KBM-7 (cell line): ENCODE results near the gene RNF5.

Source experiments
- DNase-seq: peaks from one replicate; pipeline ENCODE4 v3.0.0-alpha.2; 2015
- in situ Hi-C: fragments of 300-500 bp; cut with MboI; formaldehyde crosslinking; loops from 2 replicates; pipeline ENCODE4 v1.14.3; 2020; ENCODE audit warnings: low sequenced_read_pairs, low pct_unique_long_range_greater_than_20kb, mixed read lengths

The RNF5 gene

GRCh38 chr6:32222333-32223230, 44.4 kb downstream of the RNF5 start:
- in situ Hi-C loops: no loop called here

GRCh38 chr6:32223258-32224235, 45.3 kb downstream of the RNF5 start, which contains the start of gene NOTCH4:
Gene NOTCH4 (minus strand): TSS chr6:32224067. CDS start chr6:32223928, 139 bp downstream.
- in situ Hi-C loops: no loop called here
- no peak for DNase-seq

More at GRCh38 chr6:32222333-32223230, 44.4 kb downstream of the RNF5 start:
- DNase-seq: no peak

GRCh38 chr6:32224696-32225095, 46.5 kb downstream of the RNF5 start:
- DNase-seq: no peak
- in situ Hi-C loops: no loop called here

GRCh38 chr6:32226434-32226833, 48.2 kb downstream of the RNF5 start:
- no peak for DNase-seq
- in situ Hi-C loops: no loop called here
